MCF 10A (cell line): ENCODE data around the gene RAB40A. TPM values are rescaled to one million over a fixed set of nuclear protein-coding genes. Genes with fewer than 3 reads are reported as not detected.
A peak's percentile ranks its signal among the peaks of the same experiment; 100 is the strongest.

Experiments
- BruUV-seq: library from RNA; stranded (reverse); fragments of 400-500 nt; replicated peaks from 2 replicates; lab custom pipeline; 2021; lab: Mats Ljungman, UMichigan
- CTCF ChIA-PET: fragments of 300-600 bp; sonication (Branson Sonifier 250); formaldehyde crosslinking; extraction: SDS; loops from one replicate; lab custom pipeline; 2021; ENCODE audit warnings: antibody characterized with exemption, inconsistent platforms; lab: Yijun Ruan, JAX
- POLR2A ChIA-PET: fragments of 300-600, 350-650 bp; sonication (Branson Sonifier 250); formaldehyde crosslinking; extraction: SDS; loops from one replicate; lab custom pipeline; 2020; ENCODE audit warnings: antibody characterized with exemption, inconsistent platforms; lab: Yijun Ruan, JAX
- DNase-seq: peaks from one replicate; pipeline ENCODE4 v3.0.0-alpha.2; 2018; ENCODE audit not compliant: unreplicated experiment
- H3K27ac Mint-ChIP-seq: one replicate; pipeline ENCODE4 v1.8.0; 2022; ENCODE audit warnings: mild to moderate bottlenecking, low read depth, mixed read lengths; ENCODE audit not compliant: unreplicated experiment
- H3K27me3 Mint-ChIP-seq: one replicate; pipeline ENCODE4 v1.8.0; 2022; ENCODE audit warnings: mixed read lengths; ENCODE audit not compliant: insufficient read depth, unreplicated experiment
- H3K36me3 Mint-ChIP-seq: one replicate; pipeline ENCODE4 v1.8.0; 2022; ENCODE audit warnings: mild to moderate bottlenecking, moderate library complexity, mixed read lengths; ENCODE audit not compliant: insufficient read depth, unreplicated experiment
- H3K4me1 Mint-ChIP-seq: one replicate; pipeline ENCODE4 v1.8.0; 2022; ENCODE audit warnings: mixed read lengths; ENCODE audit not compliant: insufficient read depth, unreplicated experiment
- H3K4me3 Mint-ChIP-seq: one replicate; pipeline ENCODE4 v1.8.0; 2022; ENCODE audit warnings: mild to moderate bottlenecking, moderate library complexity, mixed read lengths; ENCODE audit not compliant: unreplicated experiment
- H3K9me3 Mint-ChIP-seq: one replicate; pipeline ENCODE4 v1.8.0; 2022; ENCODE audit warnings: mixed read lengths; ENCODE audit not compliant: unreplicated experiment
- intact Hi-C: fragments of 100-400 bp; cut with micrococcal nuclease; formaldehyde crosslinking; loops from 2 replicates; pipeline ENCODE4 v1.14.1; 2022
- total RNA-seq: library from RNA; stranded (reverse); gene quantifications from 2 replicates; pipeline ENCODE4 v1.2.3, GENCODE V29; 2022
- TF ChIP-seq, protein P1 (sequence below): fragments of 200-600 bp; IDR thresholded peaks from one replicate; pipeline ENCODE4 v1.8.0; 2022; ENCODE audit warnings: antibody characterized with exemption, mild to moderate bottlenecking; ENCODE audit not compliant: unreplicated experiment

Gene RAB40A
- total RNA-seq, 1 experiment from 2014 or later, result not detected

GRCh38 chrX:103518571-103518970 is 718 bp downstream of the RAB40A start:
- DNase-seq, result peak; percentile 50
- no TSS peak for BruUV-seq
- H3K9me3 Mint-ChIP-seq, result no peaks in the 10 kb centered on the region
- no peak overlapping the region for H3K4me3 Mint-ChIP-seq
- TF ChIP-seq, protein P1, sequence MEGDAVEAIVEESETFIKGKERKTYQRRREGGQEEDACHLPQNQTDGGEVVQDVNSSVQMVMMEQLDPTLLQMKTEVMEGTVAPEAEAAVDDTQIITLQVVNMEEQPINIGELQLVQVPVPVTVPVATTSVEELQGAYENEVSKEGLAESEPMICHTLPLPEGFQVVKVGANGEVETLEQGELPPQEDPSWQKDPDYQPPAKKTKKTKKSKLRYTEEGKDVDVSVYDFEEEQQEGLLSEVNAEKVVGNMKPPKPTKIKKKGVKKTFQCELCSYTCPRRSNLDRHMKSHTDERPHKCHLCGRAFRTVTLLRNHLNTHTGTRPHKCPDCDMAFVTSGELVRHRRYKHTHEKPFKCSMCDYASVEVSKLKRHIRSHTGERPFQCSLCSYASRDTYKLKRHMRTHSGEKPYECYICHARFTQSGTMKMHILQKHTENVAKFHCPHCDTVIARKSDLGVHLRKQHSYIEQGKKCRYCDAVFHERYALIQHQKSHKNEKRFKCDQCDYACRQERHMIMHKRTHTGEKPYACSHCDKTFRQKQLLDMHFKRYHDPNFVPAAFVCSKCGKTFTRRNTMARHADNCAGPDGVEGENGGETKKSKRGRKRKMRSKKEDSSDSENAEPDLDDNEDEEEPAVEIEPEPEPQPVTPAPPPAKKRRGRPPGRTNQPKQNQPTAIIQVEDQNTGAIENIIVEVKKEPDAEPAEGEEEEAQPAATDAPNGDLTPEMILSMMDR, result no peak
- H3K4me1 Mint-ChIP-seq, result peaks cover 11% of the 10 kb centered on the region
- H3K36me3 Mint-ChIP-seq, result no peaks in the 10 kb centered on the region
- peaks cover 32% of the 10 kb centered on the region for H3K27me3 Mint-ChIP-seq
- POLR2A ChIA-PET, result interaction anchor here (0.8 to 1.0 kb wide), 3 partner anchors 10 to 209 kb away, joined by 3 read pairs; no protein-coding TSS in a partner anchor
- CTCF ChIA-PET, result interaction anchor here (0.8 to 0.9 kb wide), 2 partner anchors 15 to 18 kb away, joined by 3 to 5 read pairs; no protein-coding TSS in a partner anchor
- intact Hi-C loops, result no loop called here
- H3K27ac Mint-ChIP-seq, result no peak overlapping the region

DNA sequence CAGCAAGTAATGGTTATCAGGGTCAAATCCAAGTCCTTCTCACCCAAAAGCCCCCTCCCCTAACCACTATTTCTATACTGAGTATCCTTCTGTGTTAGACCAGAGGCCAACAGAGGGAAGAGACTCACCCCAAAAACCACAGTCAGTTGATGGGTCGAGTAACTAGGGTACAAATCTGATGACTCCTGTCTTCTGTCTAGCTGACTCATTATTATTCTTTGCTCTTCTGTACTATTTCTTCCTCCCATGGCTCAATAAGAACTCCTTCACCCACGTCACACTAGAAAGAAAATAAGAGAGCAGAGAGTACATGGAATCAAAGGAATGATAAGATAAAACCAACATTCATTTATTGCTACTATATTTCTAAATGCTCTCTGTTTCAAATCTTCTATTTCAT is 2.0 kb downstream of the RAB40A start:
- Mint-ChIP-seq H3K27ac (peak overlapping the region; percentile 73), H3K27me3 (peaks cover 29% of the 10 kb centered on the region), H3K36me3 (no peaks in the 10 kb centered on the region), H3K4me1 (peaks cover 11% of the 10 kb centered on the region), H3K9me3 (no peaks in the 10 kb centered on the region), H3K4me3 (peak overlapping the region; percentile 11)
- TF ChIP-seq, protein P1, result no peak
- ChIA-PET CTCF (interaction anchor here (0.5 kb wide), 1 partner anchor 12 kb away, joined by 3 read pairs; no protein-coding TSS in a partner anchor), POLR2A (interaction anchor here (1.0 kb wide), 1 partner anchor 169 kb away, joined by 3 read pairs; no protein-coding TSS in a partner anchor)
- DNase-seq, result peak; percentile 53
- intact Hi-C loops, result no loop called here
- BruUV-seq, result no TSS peak

- no peak overlapping the region for H3K4me3 Mint-ChIP-seq
- CTCF ChIA-PET, result interaction anchor here (1.0 kb wide), 1 partner anchor 24 kb away, joined by 3 read pairs; no protein-coding TSS in a partner anchor
- TF ChIP-seq, protein P1, result no peak
Observed at GRCh38 chrX:103513476-103514108, 5.7 kb downstream of the RAB40A start.

DNA sequence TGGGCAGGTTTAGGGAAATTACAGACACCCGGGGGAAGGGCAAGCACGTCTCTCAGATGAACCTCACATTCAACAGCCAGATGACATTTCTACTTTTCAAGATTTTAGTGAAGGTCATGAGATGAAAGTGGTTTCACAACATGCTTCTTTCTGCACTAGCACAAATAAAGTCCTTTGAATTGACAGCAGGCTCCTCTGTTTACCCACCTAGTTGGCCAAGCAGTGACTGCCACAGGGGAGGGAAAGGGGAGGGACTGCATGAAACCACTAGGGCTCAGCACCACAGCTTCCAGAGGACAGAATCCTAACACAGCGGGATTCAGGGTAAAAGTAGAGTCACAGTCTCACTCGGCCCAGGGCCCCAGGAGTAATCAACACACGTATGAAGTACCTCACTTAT is 6.2 kb downstream of the RAB40A start:
- CTCF ChIA-PET, result no interaction called here
- no TSS peak for BruUV-seq
- Mint-ChIP-seq H3K4me3 (no peak overlapping the region), H3K27ac (no peak overlapping the region), H3K9me3 (no peaks in the 10 kb centered on the region), H3K4me1 (peaks cover 11% of the 10 kb centered on the region), H3K36me3 (no peaks in the 10 kb centered on the region), H3K27me3 (peaks cover 29% of the 10 kb centered on the region)
- intact Hi-C loops, result no loop called here
- TF ChIP-seq, protein P1, result no peak
- no peak for DNase-seq
- POLR2A ChIA-PET, result interaction anchor here (0.6 to 0.7 kb wide), 2 partner anchors 10 to 15 kb away, joined by 3 read pairs; no protein-coding TSS in a partner anchor

More at GRCh38 chrX:103513476-103514108, 5.7 kb downstream of the RAB40A start:
- Mint-ChIP-seq H3K27ac (no peak overlapping the region), H3K9me3 (no peaks in the 10 kb centered on the region), H3K4me1 (peaks cover 11% of the 10 kb centered on the region), H3K27me3 (peaks cover 29% of the 10 kb centered on the region), H3K36me3 (no peaks in the 10 kb centered on the region)
- POLR2A ChIA-PET, result interaction anchor here (0.7 kb wide), 1 partner anchor 14 kb away, joined by 3 read pairs; no protein-coding TSS in a partner anchor
- BruUV-seq, result no TSS peak
- intact Hi-C loops, result no loop called here
- DNase-seq, result no peak
